ENCODE data around the gene FOXRED1. TPM values are rescaled to one million over a fixed set of nuclear protein-coding genes. Genes with fewer than 3 reads are reported as not detected.

FOXRED1 gene
- total and polyA plus RNA-seq, 2 of the 4 experiments (the other 2 are of a cell fraction) = 15.1 to 28.3 TPM

DNA sequence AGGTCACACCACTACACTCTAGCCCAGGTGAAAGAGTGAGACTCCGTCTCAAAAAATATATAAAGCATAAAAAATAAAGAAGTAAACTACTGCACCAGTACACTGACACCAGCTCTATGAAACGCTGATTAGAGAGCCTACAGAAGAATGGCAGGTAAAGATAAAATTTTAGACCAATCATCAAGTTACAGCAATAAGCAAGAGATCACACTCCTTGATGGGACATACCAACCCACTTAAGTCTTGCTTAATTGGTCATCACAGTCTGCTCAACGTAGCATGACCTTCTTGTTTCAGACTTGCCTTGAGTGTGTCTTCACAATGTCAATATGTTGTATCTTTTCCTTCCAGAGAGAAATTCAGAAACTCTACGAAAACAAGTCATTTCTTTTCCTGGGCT is 12.7 kb upstream of the FOXRED1 start:
- Histone ChIP-seq H2AFZ (replicated peaks; ENCODE audit: low read length, poor library complexity) (no peak overlapping the region), H4K20me1 (ENCODE audit: insufficient read depth, low read length) (peaks cover 7% of the 10 kb centered on the region), H4K5ac (ENCODE audit: low read depth, low read length) (no peak overlapping the region), H3K14ac (replicated peaks; ENCODE audit: low read depth, low read length) (no peak overlapping the region), H2AK9ac (replicated peaks; ENCODE audit: low read depth, low read length, poor library complexity) (no peak overlapping the region), H3K9me1 (ENCODE audit: insufficient read depth, low read length) (peaks cover 14% of the 10 kb centered on the region), H2BK5ac (ENCODE audit: low read depth, low read length, poor library complexity, severe bottlenecking) (no peak overlapping the region), H3K4me2 (ENCODE audit: low read depth, low read length) (no peak overlapping the region), H3K36me3 (ENCODE audit: control insufficient read depth, insufficient read depth, low read length) (peaks cover 15% of the 10 kb centered on the region), H3K4me3 (ENCODE audit: insufficient read depth, low read depth, low read length) (no peak overlapping the region), H3K27me3 (ENCODE audit: control insufficient read depth, insufficient read depth, low read length) (no peaks in the 10 kb centered on the region), H2BK120ac (ENCODE audit: low read depth, low read length) (no peak overlapping the region), H3K4me1 (ENCODE audit: control insufficient read depth, insufficient read depth, low read length) (peaks cover 3% of the 10 kb centered on the region), H3K79me1 (ENCODE audit: low read depth in 1 of 2, low read length in 2 of 2) (peaks cover 0 to 16% of the 10 kb centered on the region in 2 experiments; a peak in 3 of 4 replicates), H3K9me3 (ENCODE audit: control insufficient read depth, insufficient read depth, low read length) (no peaks in the 10 kb centered on the region), H4K91ac (ENCODE audit: insufficient read depth, low read depth, low read length) (no peak overlapping the region), H3K9ac (ENCODE audit: low read depth, low read length) (no peak overlapping the region), H2BK15ac (ENCODE audit: low read depth, low read length) (no peak overlapping the region), H3K27ac (ENCODE audit: insufficient read depth, low read length) (no peak overlapping the region), H2AK5ac (ENCODE audit: low read depth, low read length) (0 out of 2 replicates have a peak overlapping the region, but pooled peaks have one; percentile 43), H2BK20ac (ENCODE audit: low read depth, low read length) (no peak overlapping the region), H4K8ac (ENCODE audit: low read depth in 2 of 2, low read length in 2 of 2) (no peak overlapping the region), H3K18ac (ENCODE audit: low read depth, low read length) (no peak overlapping the region), H3K56ac (ENCODE audit: extremely low read depth, insufficient read depth, low read length) (no peak overlapping the region), H3K4ac (ENCODE audit: low read depth, low read length) (no peak overlapping the region), H3K23ac (ENCODE audit: low read depth, low read length) (no peak overlapping the region)
- no peak for TF ChIP-seq POLR2A (IDR thresholded peaks at IDR 0.05; ENCODE audit: low read depth, low read length)
- no peak for TF ChIP-seq CTCF (conservative IDR thresholded peaks at IDR 0.05; ENCODE audit: low read depth, low read length)
- TF ChIP-seq NFE2L2 (IDR thresholded peaks at IDR 0.05; ENCODE audit: low read depth, low read length) = no peak
- TF ChIP-seq MXI1 (IDR thresholded peaks at IDR 0.05; ENCODE audit: borderline replicate concordance, low read depth, low read length) = no peak
- no peak for TF ChIP-seq RCOR1 (IDR thresholded peaks at IDR 0.05; ENCODE audit: insufficient replicate concordance, low read length)
- TF ChIP-seq BHLHE40 (IDR thresholded peaks at IDR 0.05; ENCODE audit: low read depth, low read length) = no peak
- no peak for TF ChIP-seq MAZ (IDR thresholded peaks at IDR 0.05; ENCODE audit: borderline replicate concordance, low read depth, low read length)
- no peak for TF ChIP-seq CEBPB (IDR thresholded peaks at IDR 0.05; ENCODE audit: low read depth, low read length)
- TF ChIP-seq RFX5 (IDR thresholded peaks at IDR 0.05; ENCODE audit: low read depth, low read length) = no peak
- no peak for TF ChIP-seq SMC3 (IDR thresholded peaks at IDR 0.05; ENCODE audit: low read depth, low read length)
- no peak for TF ChIP-seq RAD21 (IDR thresholded peaks at IDR 0.05; ENCODE audit: low read length)
- TF ChIP-seq ELK1 (IDR thresholded peaks at IDR 0.05; ENCODE audit: borderline replicate concordance, low read depth, low read length) = no peak
- no peak for TF ChIP-seq FOS (IDR thresholded peaks at IDR 0.05; ENCODE audit: low read depth, low read length)
- TF ChIP-seq, protein P1, sequence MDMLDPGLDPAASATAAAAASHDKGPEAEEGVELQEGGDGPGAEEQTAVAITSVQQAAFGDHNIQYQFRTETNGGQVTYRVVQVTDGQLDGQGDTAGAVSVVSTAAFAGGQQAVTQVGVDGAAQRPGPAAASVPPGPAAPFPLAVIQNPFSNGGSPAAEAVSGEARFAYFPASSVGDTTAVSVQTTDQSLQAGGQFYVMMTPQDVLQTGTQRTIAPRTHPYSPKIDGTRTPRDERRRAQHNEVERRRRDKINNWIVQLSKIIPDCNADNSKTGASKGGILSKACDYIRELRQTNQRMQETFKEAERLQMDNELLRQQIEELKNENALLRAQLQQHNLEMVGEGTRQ (IDR thresholded peaks at IDR 0.05; ENCODE audit: low read depth, low read length) = no peak
- TF ChIP-seq MAFK (IDR thresholded peaks at IDR 0.05; ENCODE audit: low read depth, low read length) = no peak
- no peak for TF ChIP-seq CHD1 (IDR thresholded peaks at IDR 0.05; ENCODE audit: low read depth, low read length)
- ChIA-PET POLR2A (ENCODE audit: unreplicated experiment) (no interaction called here), CTCF (interaction anchor here (0.6 kb wide), 1 partner anchor 17 kb away, joined by 7 read pairs; no protein-coding TSS in a partner anchor)
- intact Hi-C loops (cut with micrococcal nuclease) = loop anchor here (5.0 kb wide), 1 partner anchor 44 kb away; the partner anchor contains the start of genes FAM118B and RPUSD4
- ATAC-seq (ENCODE audit: low read depth) = no peak
- BruUV-seq (replicated peaks) = no TSS peak
- 92% methylated on average over 2 of the region's 4 CpGs; no CpG with 5 or more reads in 1 of the 2 experiments for WGBS, 2 experiments (ENCODE audit: extremely low coverage in 2 of 2, insufficient read length in 1 of 2)
- dilution Hi-C loops (cut with HindIII; ENCODE audit: low sequenced_read_pairs, unreplicated experiment) = no loop called here
- DNase-seq = no peak
- in situ Hi-C loops (cut with MboI; ENCODE audit: low sequenced_read_pairs) = no loop called here

Data from IMR-90 (cell line).